IMR-90 (cell line): Measurements from ENCODE around the gene SRGAP3. TPM values are rescaled to one million over a fixed set of nuclear protein-coding genes. Genes with fewer than 3 reads are reported as not detected.

Source experiments
- ATAC-seq: fragments of 200-7000 bp; cut with Tn5 transposase; 2 replicates; pipeline ENCODE4 v1.9.1; 2020; ENCODE audit warnings: low read depth, mild to moderate bottlenecking, moderate library complexity
- BruUV-seq: library from RNA; stranded (reverse); fragments of 400-500 nt; replicated peaks from 2 replicates; lab custom pipeline; 2021; lab: Mats Ljungman, UMichigan
- CTCF ChIA-PET: fragments of 300-600 bp; formaldehyde crosslinking; extraction: SDS; loops from one replicate; lab custom pipeline; 2021; ENCODE audit warnings: antibody characterized with exemption; lab: Yijun Ruan, JAX
- POLR2A ChIA-PET: fragments of 300-600 bp; sonication (Branson Sonifier 250); formaldehyde crosslinking; loops from one replicate; lab custom pipeline; 2022; ENCODE audit warnings: antibody characterized with exemption; ENCODE audit not compliant: unreplicated experiment; lab: Charles Lee
- DNase-seq: peaks from one replicate; pipeline ENCODE4 v3.0.0; 2013
- H2AFZ ChIP-seq: replicated peaks from 2 replicates; pipeline ENCODE3; 2013; ENCODE audit warnings: low read length, mild to moderate bottlenecking; ENCODE audit not compliant: poor library complexity
- H2AK5ac ChIP-seq: 2 replicates; pipeline ENCODE4 v1.6.1; 2013; ENCODE audit warnings: low read depth, low read length, inconsistent platforms
- H2AK9ac ChIP-seq: replicated peaks from 2 replicates; pipeline ENCODE3; 2013; ENCODE audit warnings: mild to moderate bottlenecking, low read depth, low read length, moderate library complexity; ENCODE audit not compliant: poor library complexity
- H2BK120ac ChIP-seq: 2 replicates; pipeline ENCODE4 v1.6.1; 2013; ENCODE audit warnings: low read depth, low read length, inconsistent platforms
- H2BK15ac ChIP-seq: 3 replicates; pipeline ENCODE4 v1.6.1; 2013; ENCODE audit warnings: low read depth, low read length, inconsistent platforms
- H2BK20ac ChIP-seq: 2 replicates; pipeline ENCODE4 v1.6.1; 2013; ENCODE audit warnings: low read depth, mild to moderate bottlenecking, inconsistent platforms, low read length, moderate library complexity
- H2BK5ac ChIP-seq: 2 replicates; pipeline ENCODE4 v1.6.1; 2013; ENCODE audit warnings: mild to moderate bottlenecking, low read depth, low read length, inconsistent platforms; ENCODE audit not compliant: poor library complexity, severe bottlenecking
- H3K14ac ChIP-seq: replicated peaks from 2 replicates; pipeline ENCODE4 v1.6.1; 2013; ENCODE audit warnings: low read depth, low read length, inconsistent platforms
- H3K18ac ChIP-seq: 2 replicates; pipeline ENCODE4 v1.6.1; 2013; ENCODE audit warnings: low read depth, low read length, control low read depth
- H3K23ac ChIP-seq: 2 replicates; pipeline ENCODE4 v1.6.1; 2013; ENCODE audit warnings: low read depth, low read length, inconsistent platforms
- H3K27ac ChIP-seq: 2 replicates; pipeline ENCODE4 v1.5.1; 2013; ENCODE audit warnings: mild to moderate bottlenecking, control low read depth, low read length; ENCODE audit not compliant: insufficient read depth
- H3K27me3 ChIP-seq: 2 replicates; pipeline ENCODE4 v1.6.1; 2013; ENCODE audit warnings: low read length; ENCODE audit not compliant: control insufficient read depth, insufficient read depth
- H3K36me3 ChIP-seq: 2 replicates; pipeline ENCODE4 v1.6.1; 2013; ENCODE audit warnings: low read length, mixed read lengths; ENCODE audit not compliant: control insufficient read depth, insufficient read depth
- H3K4ac ChIP-seq: 2 replicates; pipeline ENCODE4 v1.6.1; 2013; ENCODE audit warnings: low read depth, low read length, inconsistent platforms
- H3K4me1 ChIP-seq: 2 replicates; pipeline ENCODE4 v1.6.1; 2013; ENCODE audit warnings: low read length, mixed read lengths; ENCODE audit not compliant: control insufficient read depth, insufficient read depth
- H3K4me2 ChIP-seq: 2 replicates; pipeline ENCODE4 v1.6.1; 2013; ENCODE audit warnings: low read depth, mild to moderate bottlenecking, control low read depth, low read length, moderate library complexity
- H3K4me3 ChIP-seq: 2 replicates; pipeline ENCODE4 v1.5.1; 2013; ENCODE audit warnings: low read depth, mild to moderate bottlenecking, control low read depth, low read length, moderate library complexity; ENCODE audit not compliant: insufficient read depth
- H3K56ac ChIP-seq: 2 replicates; pipeline ENCODE4 v1.6.1; 2013; ENCODE audit warnings: low read length, inconsistent platforms; ENCODE audit not compliant: insufficient read depth; ENCODE audit errors: extremely low read depth
- H3K79me1 ChIP-seq, 2 experiments: 2 replicates each; pipeline ENCODE4 v1.6.1; 2013; ENCODE audit warnings: low read length in 2 of 2, inconsistent platforms in 1 of 2, low read depth in 1 of 2
- H3K9ac ChIP-seq: 2 replicates; pipeline ENCODE4 v1.6.1; 2013; ENCODE audit warnings: low read depth, low read length, control low read depth
- H3K9me1 ChIP-seq: 2 replicates; pipeline ENCODE4 v1.6.1; 2013; ENCODE audit warnings: low read length, inconsistent platforms; ENCODE audit not compliant: insufficient read depth
- H3K9me3 ChIP-seq: 2 replicates; pipeline ENCODE4 v1.6.1; 2013; ENCODE audit warnings: low read length; ENCODE audit not compliant: control insufficient read depth, insufficient read depth
- H4K20me1 ChIP-seq: 2 replicates; pipeline ENCODE4 v1.6.1; 2013; ENCODE audit warnings: low read length, inconsistent platforms; ENCODE audit not compliant: insufficient read depth
- H4K5ac ChIP-seq: 2 replicates; pipeline ENCODE4 v1.6.1; 2013; ENCODE audit warnings: mild to moderate bottlenecking, low read depth, low read length, control low read depth
- H4K8ac ChIP-seq, 2 experiments: 2 replicates each; pipeline ENCODE4 v1.6.1; 2013; ENCODE audit warnings: low read depth in 2 of 2, low read length in 2 of 2, control low read depth in 1 of 2, inconsistent platforms in 1 of 2
- H4K91ac ChIP-seq: 2 replicates; pipeline ENCODE4 v1.6.1; 2013; ENCODE audit warnings: low read depth, low read length, inconsistent platforms; ENCODE audit not compliant: insufficient read depth
- CEBPB ChIP-seq: IDR thresholded peaks from 2 replicates; pipeline ENCODE4 v1.6.1; 2012; ENCODE audit warnings: low read depth, low read length, improper control_type of control experiment
- CHD1 ChIP-seq: IDR thresholded peaks from 2 replicates; pipeline ENCODE4 v1.6.1; 2012; ENCODE audit warnings: low read depth, low read length, improper control_type of control experiment
- CTCF ChIP-seq: conservative IDR thresholded peaks from 2 replicates; pipeline ENCODE4 v1.5.1; 2012; ENCODE audit warnings: mild to moderate bottlenecking, low read depth, low read length, improper control_type of control experiment
- FOS ChIP-seq: fragments of 150-350 bp; IDR thresholded peaks from 2 replicates; pipeline ENCODE4 v1.6.1; 2016; ENCODE audit warnings: low read depth, low read length
- MAFK ChIP-seq: IDR thresholded peaks from 2 replicates; pipeline ENCODE4 v1.6.1; 2012; ENCODE audit warnings: low read depth, low read length, improper control_type of control experiment
- NFE2L2 ChIP-seq: fragments of 150-350 bp; IDR thresholded peaks from 2 replicates; pipeline ENCODE4 v1.6.1; 2016; ENCODE audit warnings: low read depth, mild to moderate bottlenecking, low read length
- RAD21 ChIP-seq: IDR thresholded peaks from 2 replicates; pipeline ENCODE4 v1.6.1; 2012; ENCODE audit warnings: low read length, improper control_type of control experiment
- RCOR1 ChIP-seq: IDR thresholded peaks from 2 replicates; pipeline ENCODE4 v1.6.1; 2012; ENCODE audit warnings: mild to moderate bottlenecking, low read length, improper control_type of control experiment; ENCODE audit not compliant: insufficient replicate concordance
- RFX5 ChIP-seq: IDR thresholded peaks from 2 replicates; pipeline ENCODE4 v1.8.0; 2012; ENCODE audit warnings: low read depth, mild to moderate bottlenecking, low read length, moderate library complexity
- SMC3 ChIP-seq: fragments of 150-350 bp; IDR thresholded peaks from 2 replicates; pipeline ENCODE4 v1.6.1; 2016; ENCODE audit warnings: low read depth, mild to moderate bottlenecking, antibody characterized with exemption, low read length, moderate library complexity
- WGBS, 2 experiments: methylation state at CpG; one replicate each; pipeline versions ENCODE4 v1.1.5 to v1.1.7; 2013; ENCODE audit warnings: missing lambda C conversion rate in 2 of 2; ENCODE audit not compliant: insufficient read length in 1 of 2; ENCODE audit errors: extremely low coverage in 2 of 2; 5-methylcytosine and 5-hydroxymethylcytosine counted together
- dilution Hi-C: fragments of 300-500 bp; cut with HindIII; formaldehyde crosslinking; loops from one replicate; pipeline ENCODE4 v1.14.3; 2018; ENCODE audit warnings: low sequenced_read_pairs; ENCODE audit not compliant: unreplicated experiment
- in situ Hi-C: fragments of 300-500 bp; cut with MboI; formaldehyde crosslinking; loops from 3 replicates; pipeline ENCODE4 v1.14.3; 2019; ENCODE audit warnings: low sequenced_read_pairs, inconsistent platforms, mixed read lengths
- intact Hi-C: fragments of 100-400 bp; cut with micrococcal nuclease; formaldehyde crosslinking; loops from 2 replicates; pipeline ENCODE4 v1.10.0; 2022
- polyA plus RNA-seq, 3 experiments: library from polyadenylated mRNA; depleted of rRNA; stranded (reverse); fragments of >200 nt; gene quantifications; 2 replicates each; pipeline ENCODE4 v1.2.3, GENCODE V29; 2012; ENCODE audit warnings: low replicate concordance in 1 of 3
- total RNA-seq: library from RNA; depleted of rRNA; stranded (reverse); fragments of >200 nt; gene quantifications from 2 replicates; pipeline ENCODE4 v1.2.3, GENCODE V29; 2012

The SRGAP3 gene
- total and polyA plus RNA-seq, 2 of the 4 experiments (the other 2 are of a cell fraction), result 0.68 to 1.4 TPM

- Histone ChIP-seq H3K9ac (no peak overlapping the region), H3K4ac (no peak overlapping the region), H3K18ac (no peak overlapping the region), H2BK120ac (no peak overlapping the region), H2AK9ac (no peak overlapping the region), H3K9me3 (no peaks in the 10 kb centered on the region), H2AFZ (no peak overlapping the region), H4K20me1 (no peaks in the 10 kb centered on the region), H2BK15ac (no peak overlapping the region), H3K9me1 (no peaks in the 10 kb centered on the region), H3K56ac (no peak overlapping the region), H3K23ac (no peak overlapping the region), H3K4me2 (no peak overlapping the region), H4K8ac (no peak overlapping the region), H3K4me3 (no peak overlapping the region), H2AK5ac (no peak overlapping the region), H3K4me1 (no peaks in the 10 kb centered on the region), H3K79me1 (no peaks in the 10 kb centered on the region), H3K36me3 (no peaks in the 10 kb centered on the region), H4K91ac (no peak overlapping the region), H2BK5ac (no peak overlapping the region), H2BK20ac (no peak overlapping the region), H3K14ac (no peak overlapping the region), H4K5ac (no peak overlapping the region), H3K27ac (no peak overlapping the region), H3K27me3 (peaks cover 11% of the 10 kb centered on the region)
- WGBS, 2 experiments, result 100% methylated on average over 1 of the region's 6 CpGs; no CpG with 5 or more reads in 1 of the 2 experiments
- in situ Hi-C loops (loop anchor here (25.0 kb wide), 2 partner anchors 310 to 410 kb away; partner anchors contain the start of gene OXTR), dilution Hi-C loops (no loop called here), intact Hi-C loops (no loop called here)
- TF ChIP-seq NFE2L2, result no peak
- no peak for TF ChIP-seq RCOR1
- TF ChIP-seq MAFK, result no peak
- TF ChIP-seq SMC3, result no peak
- no peak for TF ChIP-seq CTCF
- no peak for TF ChIP-seq FOS
- TF ChIP-seq RAD21, result no peak
- no peak for TF ChIP-seq CHD1
- TF ChIP-seq CEBPB, result no peak
- TF ChIP-seq RFX5, result no peak
- ATAC-seq, result no peak
- ChIA-PET CTCF (no interaction called here), POLR2A (no interaction called here)
- no TSS peak for BruUV-seq
- DNase-seq, result no peak
Observed at GRCh38 chr3:9072667-9073009, 176.8 kb downstream of the SRGAP3 start.
